HepG2 (cell line): Measurements from ENCODE around the gene KRTDAP. TPM values are rescaled to one million over a fixed set of nuclear protein-coding genes. Genes with fewer than 3 reads are reported as not detected.

Experiments used
- ATAC-seq: fragments of 200-7000 bp; cut with Tn5 transposase; 3 replicates; pipeline ENCODE4 v1.9.1; 2020; ENCODE audit warnings: mild to moderate bottlenecking, moderate library complexity
- BruUV-seq: library from RNA; stranded (reverse); fragments of 400-500 nt; replicated peaks from 2 replicates; lab custom pipeline; 2021; lab: Mats Ljungman, UMichigan
- CTCF ChIA-PET: fragments of 300-600 bp; formaldehyde crosslinking; extraction: SDS; loops from one replicate; lab custom pipeline; 2021; ENCODE audit warnings: low total read pairs, inconsistent platforms, low intra/inter-chr PET ratio; lab: Yijun Ruan, JAX
- POLR2A ChIA-PET: fragments of 350-600 bp; sonication (Branson Sonifier 250); formaldehyde crosslinking; loops from one replicate; lab custom pipeline; 2020; ENCODE audit warnings: antibody characterized with exemption, inconsistent platforms; lab: Yijun Ruan, JAX
- DNase-seq: peaks from one replicate; pipeline ENCODE4 v3.0.0-alpha.2; 2015; ENCODE audit warnings: low spot score
- FAIRE-seq: peaks from 3 replicates; lab custom pipeline; 2011; peaks lifted over from hg19 to GRCh38; lab: Jason Lieb, UNC
- H2AFZ ChIP-seq: one replicate; pipeline ENCODE4 v1.6.1; 2011; ENCODE audit warnings: low read length, inconsistent platforms
- H3K27ac ChIP-seq: fragments of 300-600 bp; 3 replicates; pipeline ENCODE4 v1.8.0; 2011; ENCODE audit warnings: mixed run types, mild to moderate bottlenecking, mixed read lengths, low read length, inconsistent platforms; ENCODE audit not compliant: insufficient read depth; ENCODE audit errors: extremely low read length
- H3K27me3 ChIP-seq, 2 experiments: fragments of 200-600 bp in 1 of 2; 2 replicates in 1 of 2; 3 replicates in 1 of 2; pipeline versions ENCODE4 v1.6.0 to v1.8.0; 2011; ENCODE audit warnings: low read length in 2 of 2, mild to moderate bottlenecking in 2 of 2, moderate library complexity in 2 of 2, inconsistent platforms in 1 of 2; ENCODE audit not compliant: insufficient read depth in 2 of 2, control insufficient read depth in 1 of 2
- H3K36me3 ChIP-seq, 2 experiments: fragments of 200-600 bp in 1 of 2; replicated peaks in 1 of 2; 2 replicates in 1 of 2; 3 replicates in 1 of 2; pipeline versions ENCODE4 v1.5.1 to v1.8.0; 2011; ENCODE audit warnings: low read length in 2 of 2, inconsistent platforms in 1 of 2; ENCODE audit not compliant: insufficient read depth in 2 of 2, control insufficient read depth in 1 of 2
- H3K4me1 ChIP-seq: 2 replicates; pipeline ENCODE4 v1.5.1; 2012; ENCODE audit warnings: low read length, inconsistent platforms; ENCODE audit not compliant: insufficient read depth
- H3K4me2 ChIP-seq: 2 replicates; pipeline ENCODE4 v1.6.0; 2011; ENCODE audit warnings: low read depth, low read length, inconsistent platforms
- H3K4me3 ChIP-seq, 3 experiments: fragments of 200-600 bp in 1 of 3; sonication (generic), shearing (Covaris generic) in 1 of 3; replicated peaks in 1 of 3; 2 replicates each; pipeline ENCODE4 v1.5.1; 2011 to 2016; ENCODE audit warnings: low read length in 3 of 3, inconsistent platforms in 2 of 3, low read depth in 2 of 3, mild to moderate bottlenecking in 2 of 3, control low read depth in 1 of 3, mixed read lengths in 1 of 3; ENCODE audit not compliant: insufficient read depth in 1 of 3
- H3K79me2 ChIP-seq: one replicate; pipeline ENCODE4 v1.6.1; 2011; ENCODE audit warnings: low read length, inconsistent platforms; ENCODE audit not compliant: insufficient read depth
- H3K9ac ChIP-seq: 2 replicates; pipeline ENCODE4 v1.6.0; 2011; ENCODE audit warnings: mild to moderate bottlenecking, low read depth, low read length, inconsistent platforms; ENCODE audit not compliant: insufficient read depth
- H3K9me3 ChIP-seq: 2 replicates; pipeline ENCODE4 v1.5.1; 2012; ENCODE audit warnings: mild to moderate bottlenecking, low read length
- H4K20me1 ChIP-seq: 2 replicates; pipeline ENCODE4 v1.6.0; 2011; ENCODE audit warnings: inconsistent platforms, mild to moderate bottlenecking, low read length, moderate library complexity; ENCODE audit not compliant: insufficient read depth
- CREB1 ChIP-seq, 2 experiments: fragments of 450-650 bp in 1 of 2; IDR thresholded peaks; 2 replicates each; pipeline ENCODE4 v1.6.1; 2016 to 2017; ENCODE audit warnings: control low read depth in 1 of 2, mild to moderate bottlenecking in 1 of 2, missing compliant biosample characterization in 1 of 2, missing genetic modification characterization in 1 of 2
- SALL2 ChIP-seq: sonication (generic); formaldehyde crosslinking; IDR thresholded peaks from 2 replicates; pipeline ENCODE4 v1.8.1; 2023; ENCODE audit warnings: mild to moderate bottlenecking, missing genetic modification reagents, inconsistent platforms
- ZNF460 ChIP-seq: sonication (generic); formaldehyde crosslinking; IDR thresholded peaks from 2 replicates; pipeline ENCODE4 v1.5.1; 2020; ENCODE audit warnings: missing genetic modification reagents, mild to moderate bottlenecking, borderline replicate concordance
- ZZZ3 ChIP-seq: sonication (generic); formaldehyde crosslinking; IDR thresholded peaks from 2 replicates; pipeline ENCODE4 v1.4.0; 2020; ENCODE audit warnings: missing genetic modification reagents, mild to moderate bottlenecking, borderline replicate concordance
- WGBS: methylation state at CpG from one replicate; pipeline ENCODE4 v1.1.6; 2017; ENCODE audit warnings: low lambda C conversion rate; 5-methylcytosine and 5-hydroxymethylcytosine counted together
- in situ Hi-C: cut with HindIII; loops from 2 replicates; pipeline ENCODE4 v1.10.0; 2017; ENCODE audit warnings: low pct_unique_long_range_greater_than_20kb; ENCODE audit not compliant: extremely low pct_ligation_motif_present
- intact Hi-C: fragments of 100-400 bp; cut with micrococcal nuclease; formaldehyde crosslinking; loops from one replicate; pipeline ENCODE4 v1.10.0; 2022; ENCODE audit not compliant: unreplicated experiment
- polyA plus RNA-seq, 8 experiments: library from polyadenylated mRNA; depleted of rRNA in 3 of 8; stranded (reverse) in 7 of 8; unstranded in 1 of 8; fragments of >200 nt; fragmentation: Illumina TruSeq in 4 of 8; extraction: Trizol in 4 of 8; gene quantifications; 2 replicates each; pipeline versions ENCODE4 v1.2.1 to v1.2.3, GENCODE V29; 2011 to 2016; ENCODE audit warnings: low read depth in 4 of 8, missing spikeins in 1 of 8, mixed read lengths in 1 of 8; ENCODE audit not compliant: insufficient read depth in 1 of 8
- total RNA-seq, 5 experiments: library from RNA; depleted of rRNA; stranded (reverse); fragments of >200 nt; fragmentation: Illumina TruSeq; extraction: Trizol; gene quantifications; 2 replicates each; pipeline ENCODE4 v1.2.3, GENCODE V29; 2016; ENCODE audit warnings: low read depth in 1 of 5

KRTDAP gene
- total and polyA plus RNA-seq, 2 of the 13 experiments (the other 11 are each of a cell fraction or from before 2014, with no cell fraction given) = 0.86 to 1.5 TPM

DNA sequence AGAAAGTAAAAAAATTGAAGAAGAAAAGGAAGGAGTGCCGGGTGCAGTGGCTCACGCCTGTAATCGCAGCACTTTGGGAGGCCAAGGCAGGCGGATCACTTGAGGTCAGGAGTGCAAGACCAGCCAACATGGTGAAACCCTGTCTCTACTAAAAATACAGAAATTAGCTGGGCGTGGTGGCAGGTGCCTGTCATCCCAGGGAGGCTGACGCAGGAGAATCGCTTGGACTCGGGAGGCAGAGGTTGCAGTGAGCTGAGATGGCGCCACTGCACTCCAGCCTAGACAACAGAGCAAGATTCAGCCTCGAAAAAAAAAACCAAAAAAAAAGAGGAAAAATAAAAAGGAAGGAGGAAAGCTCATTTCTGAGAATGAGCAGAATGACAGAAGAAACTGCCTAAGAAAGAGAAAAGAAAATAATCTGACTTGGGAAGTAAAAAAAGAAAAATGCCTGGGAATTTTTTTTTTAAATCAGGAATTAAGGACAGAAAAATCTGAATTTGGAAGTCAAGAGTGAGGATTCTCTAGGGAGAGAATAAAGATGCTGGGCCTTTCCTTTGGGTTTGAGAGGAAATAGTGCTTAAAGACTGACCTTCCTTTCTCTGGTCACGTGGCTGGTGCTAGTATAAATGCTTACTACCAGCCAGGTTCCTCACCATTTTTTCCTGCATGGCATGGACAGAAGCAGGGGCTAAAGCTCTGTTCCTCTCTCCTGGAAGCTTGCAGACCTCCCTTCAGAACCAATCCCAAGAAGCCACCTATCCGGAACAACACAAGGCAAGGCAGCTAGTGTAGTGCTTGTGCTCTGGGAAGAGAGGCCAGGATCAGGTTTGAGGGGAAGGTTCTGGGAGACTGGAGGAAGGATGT lies 42.4 kb downstream of the KRTDAP start, which contains the start of gene FFAR2:
TSS of gene FFAR2 (plus strand) at position 652 of the 864 bp plus-strand sequence. CDS start 1,458 bp downstream, outside the sequence.
- peaks cover 33% of the 10 kb centered on the region for H3K4me1 ChIP-seq
- 31% methylated on average over 12 of the region's 12 CpGs for WGBS
- intact Hi-C loops = no loop called here
- no peaks in the 10 kb centered on the region for H3K9me3 ChIP-seq
- ATAC-seq (no peak), DNase-seq (no peak), FAIRE-seq (no peak)
- BruUV-seq = no TSS peak
- no peak within 1 kb of the TSS for H2AFZ ChIP-seq
- CTCF ChIA-PET = no interaction called here
- no peaks in the 10 kb centered on the region for H4K20me1 ChIP-seq
- no peak within 1 kb of the TSS for H3K9ac ChIP-seq
- no peak for TF ChIP-seq ZZZ3 (CRISPR knock-in tag)
- TF ChIP-seq ZNF460 = peak; percentile 27; the same call in 1 of the 2 replicates
- no peak within 1 kb of the TSS for H3K4me3 ChIP-seq
- H3K27me3 ChIP-seq = peaks cover 5 to 41% of the 10 kb centered on the region in 2 experiments
- no peaks in the 10 kb centered on the region for H3K79me2 ChIP-seq
- H3K27ac ChIP-seq = no peak within 1 kb of the TSS
- H3K4me2 ChIP-seq = peak within 1 kb of the TSS; percentile 23; the same call in 1 of the 2 replicates
- POLR2A ChIA-PET = no interaction called here
- in situ Hi-C loops = no loop called here
- no peaks in the 10 kb centered on the region for H3K36me3 ChIP-seq

DNA sequence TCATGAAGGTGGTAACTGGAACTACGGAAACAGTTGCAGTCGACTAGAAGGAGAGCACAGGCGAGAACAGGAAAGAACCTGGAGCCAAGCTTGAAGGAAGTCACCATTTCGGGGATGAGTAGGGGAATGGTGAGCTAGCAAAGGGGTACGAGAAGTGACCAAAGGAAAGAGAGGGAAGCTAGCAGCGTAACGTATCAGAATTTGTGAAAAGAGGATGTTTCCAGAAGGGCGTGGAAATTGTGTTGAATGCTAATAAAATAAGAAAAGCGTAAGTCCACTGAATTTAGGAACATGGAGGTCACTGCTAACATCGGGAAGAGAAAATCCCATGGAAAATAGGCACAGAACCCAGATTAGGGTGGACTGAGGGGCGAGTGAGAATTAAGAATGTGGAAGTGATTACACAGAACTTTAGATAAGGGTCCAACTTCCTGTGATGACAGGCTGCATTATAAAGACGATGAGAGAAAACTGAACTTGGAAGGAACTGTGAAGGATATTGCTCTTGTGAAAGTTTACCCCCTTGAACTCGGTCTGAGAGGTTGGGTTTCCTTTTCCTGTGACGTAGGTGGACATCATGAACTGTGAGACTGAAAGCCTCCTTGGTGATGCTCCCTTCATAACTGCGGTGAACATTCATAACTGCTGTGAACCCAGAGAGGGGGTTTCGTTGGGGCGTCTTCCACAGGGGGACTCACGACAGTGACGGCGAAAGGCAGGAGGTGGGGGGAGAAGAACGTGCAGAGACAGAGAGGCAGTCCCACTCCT lies 44.3 kb downstream of the KRTDAP start:
- TF ChIP-seq CREB1 (IDR thresholded peaks at IDR 0.05) = peak; percentile 50; the same call in 1 of the 2 replicates
- no peak for TF ChIP-seq CREB1 (CRISPR knock-in tag; IDR thresholded peaks at IDR 0.05)
- no peak for TF ChIP-seq SALL2 (CRISPR knock-in tag)
- TF ChIP-seq, all 625 proteins: peak for 1
- DNase-seq (no peak), ATAC-seq (no peak), FAIRE-seq (no peak)
- no peak overlapping the region for H3K9ac ChIP-seq
- WGBS = 70% methylated on average over 21 of the region's 21 CpGs
- intact Hi-C loops (no loop called here), in situ Hi-C loops (no loop called here)
- H3K36me3 ChIP-seq = no peaks in the 10 kb centered on the region
- no peak overlapping the region for H3K4me2 ChIP-seq
- H3K4me1 ChIP-seq = peaks cover 33% of the 10 kb centered on the region
- H2AFZ ChIP-seq = no peak overlapping the region
- ChIA-PET CTCF (no interaction called here), POLR2A (no interaction called here)
- no peak overlapping the region for H3K27ac ChIP-seq
- BruUV-seq = no TSS peak
- H3K27me3 ChIP-seq = peaks cover 5 to 41% of the 10 kb centered on the region in 2 experiments
- no peak overlapping the region for H3K4me3 ChIP-seq
- H4K20me1 ChIP-seq = no peaks in the 10 kb centered on the region
- no peaks in the 10 kb centered on the region for H3K9me3 ChIP-seq
- H3K79me2 ChIP-seq = no peaks in the 10 kb centered on the region
